HPDE6-E6E7 (cell line): ENCODE results near the gene CCDC9B.

ENCODE experiments used
- DNase-seq: peaks from one replicate; pipeline ENCODE4 v3.0.0; 2011; ENCODE audit warnings: missing footprints; ENCODE audit errors: extremely low spot score

The CCDC9B gene

DNA sequence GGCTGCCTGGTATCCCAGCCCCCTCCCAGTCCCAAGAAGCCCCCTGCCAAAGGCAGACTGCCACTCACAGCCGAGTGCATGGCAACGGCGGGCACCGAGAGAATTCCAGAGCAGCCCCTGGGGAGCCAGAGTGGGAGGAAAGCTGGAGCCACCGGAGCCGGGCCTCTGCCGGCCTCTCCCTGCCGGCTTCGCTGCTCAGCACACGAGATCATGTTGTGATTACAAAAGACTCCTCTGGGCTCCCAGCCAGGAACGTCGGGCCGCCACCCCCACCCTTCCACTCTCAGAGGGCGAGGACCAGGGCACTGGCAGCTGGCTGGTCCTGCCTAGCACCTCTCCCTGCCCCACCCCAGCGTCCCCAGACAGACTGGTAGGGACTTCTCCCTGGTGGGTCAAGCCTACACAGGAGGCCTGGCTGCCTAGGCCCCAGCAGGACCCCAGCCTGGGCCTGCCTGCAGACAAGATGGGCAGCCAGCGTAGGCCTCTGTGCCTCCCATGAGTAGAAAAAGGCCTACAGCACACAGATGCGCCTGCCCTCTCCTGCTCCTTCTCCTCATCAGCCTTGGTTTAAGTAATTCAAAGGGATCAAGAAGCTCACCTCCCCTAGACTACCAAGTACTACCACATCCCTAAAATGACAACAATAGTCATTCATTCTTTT, at the start of gene CCDC9B:
CCDC9B (minus strand) TSS at position 200 of the 661 bp plus-strand sequence; CDS start at position 80, 120 bp downstream.
- peak; percentile 84 for DNase-seq

DNA sequence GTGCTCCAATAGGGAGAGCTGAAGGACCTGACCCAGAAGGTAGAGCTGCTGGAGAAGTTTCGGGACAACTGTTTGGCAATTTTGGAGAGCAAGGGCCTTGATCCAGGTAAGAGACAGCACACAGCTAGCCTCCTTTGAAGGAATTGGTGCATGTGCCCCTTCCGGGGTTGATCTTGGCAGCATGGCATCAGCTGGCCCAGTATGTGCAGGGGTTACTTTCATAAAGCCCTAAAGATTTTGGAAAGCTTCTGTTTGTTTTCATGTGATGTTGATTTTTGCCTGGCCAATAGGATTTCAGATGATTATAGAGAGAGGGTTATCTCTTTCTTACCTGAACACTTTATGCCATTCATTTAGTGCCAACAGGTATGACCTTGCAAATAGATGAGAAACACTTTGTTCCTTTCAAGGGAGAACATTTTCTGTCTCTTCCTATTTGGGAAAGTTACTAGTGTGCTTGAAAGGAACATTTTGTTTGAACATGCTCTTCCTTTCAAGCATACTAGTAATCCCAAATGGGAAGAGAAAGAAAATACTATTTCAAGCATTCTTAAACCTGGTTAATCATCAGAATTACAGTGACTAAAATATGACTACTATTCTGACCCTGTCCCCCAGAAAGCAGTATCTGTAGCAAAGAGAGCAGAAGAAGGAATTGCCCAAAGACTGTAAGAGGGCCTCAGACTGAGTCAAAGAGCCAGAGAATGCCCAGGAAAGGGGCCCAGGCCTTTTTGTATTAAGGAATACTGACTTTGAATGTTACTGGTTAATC, 49.3 kb upstream of the CCDC9B start:
- DNase-seq = no peak

DNA sequence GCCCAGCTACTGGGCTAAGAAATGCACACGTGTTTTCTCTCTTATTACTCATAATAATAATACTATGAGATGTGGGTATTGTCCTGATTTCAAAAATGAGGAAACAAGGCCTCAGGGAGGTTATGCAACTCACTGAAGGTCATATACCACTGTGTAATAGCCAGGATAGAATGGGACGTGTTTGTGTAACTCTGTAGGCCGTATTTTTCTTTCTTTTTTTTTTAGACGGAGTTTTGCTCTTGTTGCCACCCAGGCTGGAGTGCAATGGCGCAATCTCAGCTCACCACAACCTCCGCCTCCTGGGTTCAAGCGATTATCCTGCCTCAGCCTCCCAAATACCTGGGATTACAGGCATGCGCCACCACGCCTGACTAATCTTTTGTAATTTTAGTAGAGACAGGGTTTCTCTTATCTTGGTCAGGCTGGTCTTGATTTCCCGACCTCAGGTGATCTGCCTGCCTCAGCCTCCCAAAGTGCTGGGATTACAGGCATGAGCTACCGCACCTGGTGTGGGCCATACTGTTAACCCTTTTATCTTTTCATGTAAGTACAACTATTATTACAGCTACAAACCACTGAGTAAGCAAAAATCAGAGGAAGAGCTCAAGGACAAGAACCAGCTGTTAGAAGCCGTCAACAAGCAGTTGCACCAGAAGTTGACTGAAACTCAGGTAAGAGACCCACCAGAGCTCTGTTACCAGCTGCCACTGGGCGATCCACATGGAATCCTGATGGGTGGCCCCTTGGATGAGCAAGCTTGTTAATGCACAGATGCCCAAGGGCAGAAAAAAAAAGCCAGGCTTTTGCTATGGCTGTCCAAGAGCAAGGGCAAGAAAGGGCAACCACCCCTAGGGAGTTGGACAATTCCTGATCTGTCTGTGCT, 48.4 kb upstream of the CCDC9B start:
- DNase-seq = no peak

DNA sequence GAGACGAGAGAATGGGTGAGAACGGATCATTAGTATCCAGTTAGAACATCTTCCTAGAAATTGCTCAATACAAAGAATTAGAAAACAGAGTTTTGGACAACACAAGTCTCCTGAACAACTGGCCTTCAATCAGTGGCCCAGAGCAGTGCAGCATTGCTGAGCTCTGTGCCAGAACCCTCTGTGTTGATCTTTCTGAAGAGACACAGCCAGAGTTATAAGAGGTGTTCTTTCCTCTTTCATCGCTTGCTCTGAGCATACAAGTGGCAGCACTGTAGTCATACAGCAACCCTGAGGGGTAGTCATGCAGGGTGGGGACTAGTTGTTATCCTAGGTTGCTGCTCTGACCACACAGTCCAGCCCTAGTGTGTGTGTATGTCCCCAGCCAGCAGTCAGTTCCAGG, 45.7 kb upstream of the CCDC9B start:
- DNase-seq = no peak

DNA sequence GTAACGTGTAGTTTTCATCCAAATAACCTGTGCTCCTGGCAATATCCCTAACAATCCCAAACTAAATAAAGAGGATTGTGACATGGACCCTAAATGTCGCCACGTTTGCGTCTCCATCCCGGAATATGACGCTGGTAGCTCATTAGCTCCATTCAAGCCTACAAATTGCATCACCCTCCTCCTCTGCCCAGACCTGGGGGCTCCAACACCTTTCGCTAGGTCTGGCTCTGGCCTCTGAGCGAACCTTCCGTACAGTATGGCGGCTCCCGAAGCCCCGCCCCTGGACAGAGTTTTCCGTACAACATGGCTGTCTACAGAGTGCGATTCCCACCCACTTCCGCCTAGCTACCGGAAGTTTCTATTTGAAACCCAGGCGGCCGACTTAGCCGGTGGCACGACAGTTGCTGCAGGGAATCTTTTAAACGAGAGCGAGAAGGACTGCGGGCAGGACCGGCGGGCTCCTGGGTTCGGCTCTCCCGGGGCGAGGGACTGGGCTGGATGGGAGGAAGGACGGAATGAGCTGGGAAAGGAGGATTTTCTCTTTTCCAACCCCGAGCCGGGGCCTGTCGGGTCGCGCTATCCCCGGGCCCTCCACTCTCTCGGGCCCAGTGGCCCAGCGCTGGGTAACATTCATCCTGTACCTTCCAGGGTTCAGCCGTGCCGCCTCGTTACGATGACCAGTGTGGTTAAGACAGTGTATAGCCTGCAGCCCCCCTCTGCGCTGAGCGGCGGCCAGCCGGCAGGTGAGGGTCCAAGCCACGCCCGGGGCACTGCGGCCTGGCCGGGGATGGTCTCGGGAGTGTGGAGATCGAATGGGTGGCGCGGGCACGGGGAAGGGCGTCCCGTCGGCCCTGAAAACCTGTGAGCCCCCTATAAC, 42.1 kb upstream of the CCDC9B start, which contains the start of gene KNSTRN:
KNSTRN (plus strand) TSS at position 142 of the 877 bp plus-strand sequence; CDS start at position 257, 115 bp downstream.
- peak; percentile 83 for DNase-seq

DNA sequence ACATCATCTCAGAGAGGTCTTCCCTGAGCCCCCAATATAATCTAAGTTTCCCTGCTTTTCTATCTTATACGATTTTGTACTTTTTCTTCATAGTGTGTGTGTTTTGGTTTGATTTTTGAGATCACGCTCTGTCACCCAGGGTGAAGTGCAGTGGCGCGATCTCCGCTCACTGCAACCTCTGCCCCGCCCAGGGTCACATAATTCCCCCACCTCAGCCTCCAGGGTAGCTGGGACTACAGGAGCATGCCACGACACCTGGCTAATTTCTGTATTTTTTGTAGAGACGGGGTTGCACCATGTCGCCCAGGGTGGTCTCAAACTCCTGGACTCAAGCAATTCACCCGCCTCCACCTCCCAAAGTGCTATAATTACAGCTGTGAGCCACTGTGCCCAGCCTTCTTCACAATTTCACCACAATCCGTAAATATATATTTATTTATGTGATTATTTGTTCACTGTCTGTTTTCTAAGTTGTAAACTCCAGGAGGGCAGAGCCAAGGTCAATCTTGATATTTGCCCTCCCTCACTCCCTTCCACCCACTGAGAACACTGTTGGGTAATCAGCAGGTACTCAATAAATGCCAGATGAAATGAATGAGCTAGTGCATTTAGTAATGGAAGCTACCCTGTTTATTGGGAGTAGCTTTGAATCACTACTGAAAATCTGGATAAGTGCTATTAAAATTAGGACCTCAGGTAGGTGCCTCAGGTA, 41.2 kb upstream of the CCDC9B start:
- no peak for DNase-seq

DNA sequence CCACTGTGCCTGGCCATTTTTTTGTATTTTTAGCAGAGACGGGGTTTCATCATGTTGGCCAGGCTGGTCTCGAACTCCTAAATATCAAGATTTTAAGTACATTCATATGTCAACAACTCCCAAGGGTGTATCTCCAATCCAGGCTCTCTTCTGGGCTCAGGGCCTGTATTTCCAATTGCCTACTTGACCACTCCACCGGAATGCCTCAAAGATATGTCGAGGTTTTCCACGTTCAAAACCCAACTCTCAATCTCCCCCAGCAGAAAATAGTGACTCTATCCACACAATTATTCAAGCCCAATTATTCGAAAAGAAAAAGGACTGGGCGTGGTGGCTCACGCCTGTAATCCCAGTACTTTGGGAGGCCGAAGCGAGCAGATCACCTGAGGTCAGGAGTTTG, 39.9 kb upstream of the CCDC9B start:
- no peak for DNase-seq

DNA sequence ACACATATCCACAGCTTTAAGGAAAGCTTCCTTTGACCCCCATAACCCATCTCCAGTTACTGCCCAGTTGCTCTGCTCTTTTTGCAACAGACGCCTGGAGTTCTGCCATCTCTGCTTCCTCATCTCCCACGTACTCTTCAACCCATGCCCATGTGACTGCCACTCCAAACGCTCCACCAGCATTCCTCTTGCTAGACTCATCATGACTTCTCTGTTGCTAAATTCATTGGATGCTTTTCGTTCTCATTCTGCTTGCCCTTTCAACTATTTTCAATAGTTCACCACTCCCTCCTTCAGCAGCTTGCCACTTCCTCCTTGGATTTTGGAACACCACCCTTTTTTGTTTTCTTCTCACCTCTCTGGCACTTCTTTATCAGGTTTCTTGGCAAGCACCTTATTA, 39.1 kb upstream of the CCDC9B start:
- DNase-seq = peak; percentile 86

DNA sequence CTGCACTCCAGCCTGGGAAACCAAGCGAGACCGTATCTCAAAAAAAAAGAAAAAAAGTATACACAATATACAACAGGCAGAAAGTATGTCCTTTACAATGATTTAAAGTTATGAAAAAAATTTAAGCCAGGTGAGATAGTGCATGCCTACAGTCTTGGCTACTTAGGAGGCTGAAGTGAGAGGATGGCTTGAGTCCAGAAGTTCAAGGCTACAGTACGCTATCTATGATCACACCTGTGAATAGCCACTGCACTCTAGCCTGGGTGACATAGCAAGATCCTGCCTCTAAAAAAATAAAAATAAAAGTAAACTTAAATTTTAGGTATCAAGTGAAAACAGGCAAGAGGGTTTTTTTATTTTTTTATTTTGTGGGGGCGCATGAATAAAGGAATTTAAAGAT, 38.6 kb upstream of the CCDC9B start:
- DNase-seq = no peak

DNA sequence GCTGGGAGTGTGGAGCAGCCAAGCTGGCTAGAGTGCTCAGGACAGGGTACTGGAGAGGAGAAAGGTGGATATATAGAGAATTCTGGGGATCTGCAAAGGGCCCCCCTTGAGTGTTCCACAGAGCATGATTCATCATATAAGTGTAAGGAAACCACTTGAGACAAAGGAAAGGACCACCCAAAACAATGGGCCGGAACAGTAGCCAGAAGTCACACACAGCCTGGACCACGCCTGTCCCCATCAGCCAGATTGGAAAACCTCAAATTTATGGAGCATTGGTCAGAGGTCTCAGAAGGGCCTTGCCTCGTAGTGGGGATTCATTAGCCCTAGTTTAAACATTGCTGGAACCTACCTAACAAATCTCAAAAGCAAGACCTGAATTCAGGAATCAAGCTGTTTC, 36.9 kb upstream of the CCDC9B start:
- DNase-seq = no peak

DNA sequence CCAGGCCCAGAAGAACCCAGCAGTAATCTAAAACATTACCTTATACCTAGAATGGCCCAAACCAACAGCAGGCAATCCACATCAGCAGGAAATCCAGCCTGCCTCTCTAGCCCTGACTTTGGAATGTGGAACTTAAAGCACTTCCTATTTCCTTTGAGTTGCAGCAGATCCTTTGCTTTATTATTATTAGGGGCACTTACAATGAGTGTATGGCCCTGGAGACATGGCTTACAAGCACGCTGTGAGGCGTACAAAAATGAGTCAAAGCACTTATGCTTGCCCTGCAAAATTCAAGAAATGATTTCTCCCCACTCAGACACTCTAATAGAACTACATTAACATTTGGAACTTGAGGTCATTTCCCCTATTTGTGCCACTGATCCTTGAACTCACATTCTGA, 32.2 kb upstream of the CCDC9B start:
- no peak for DNase-seq

DNA sequence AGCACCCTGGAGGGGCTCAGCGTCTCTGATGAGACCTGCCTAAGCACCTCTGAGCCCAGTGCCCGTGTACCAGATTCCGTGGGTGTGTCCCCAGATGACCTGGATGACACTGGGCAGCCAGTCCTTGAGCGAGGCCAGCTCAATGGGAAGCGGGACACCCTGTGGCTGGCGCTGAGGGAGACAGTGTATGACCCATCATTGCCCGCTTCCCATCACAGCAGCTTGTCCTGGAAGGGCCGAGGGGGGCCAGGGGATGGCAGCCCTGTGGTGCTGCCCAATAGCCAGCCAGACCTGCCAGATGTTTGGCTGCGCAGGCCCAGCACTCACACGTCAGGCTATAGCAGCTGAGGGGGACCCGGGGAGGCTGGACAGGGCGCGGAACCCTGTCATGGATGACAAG, 29.2 kb upstream of the CCDC9B start:
- DNase-seq = no peak

DNA sequence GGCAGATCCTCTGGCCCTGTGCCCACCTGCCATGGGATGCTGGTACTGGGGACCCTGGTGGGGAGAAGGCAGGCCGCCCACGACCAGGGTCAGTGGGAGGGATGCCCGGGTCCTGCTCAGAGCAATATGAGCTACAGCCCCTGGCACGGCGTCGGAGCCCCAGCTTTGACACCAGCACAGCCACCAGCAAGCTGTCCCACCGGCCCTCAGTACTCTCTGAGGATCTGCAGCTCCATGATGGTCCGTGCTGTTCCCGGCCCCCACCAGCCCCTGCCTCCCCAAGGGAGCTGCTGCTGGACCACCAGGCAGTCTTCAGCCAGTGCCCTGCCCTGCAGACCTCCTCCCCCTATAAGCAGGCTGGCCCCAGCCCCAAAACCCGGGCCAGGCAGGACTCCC, 28.7 kb upstream of the CCDC9B start:
- no peak for DNase-seq

DNA sequence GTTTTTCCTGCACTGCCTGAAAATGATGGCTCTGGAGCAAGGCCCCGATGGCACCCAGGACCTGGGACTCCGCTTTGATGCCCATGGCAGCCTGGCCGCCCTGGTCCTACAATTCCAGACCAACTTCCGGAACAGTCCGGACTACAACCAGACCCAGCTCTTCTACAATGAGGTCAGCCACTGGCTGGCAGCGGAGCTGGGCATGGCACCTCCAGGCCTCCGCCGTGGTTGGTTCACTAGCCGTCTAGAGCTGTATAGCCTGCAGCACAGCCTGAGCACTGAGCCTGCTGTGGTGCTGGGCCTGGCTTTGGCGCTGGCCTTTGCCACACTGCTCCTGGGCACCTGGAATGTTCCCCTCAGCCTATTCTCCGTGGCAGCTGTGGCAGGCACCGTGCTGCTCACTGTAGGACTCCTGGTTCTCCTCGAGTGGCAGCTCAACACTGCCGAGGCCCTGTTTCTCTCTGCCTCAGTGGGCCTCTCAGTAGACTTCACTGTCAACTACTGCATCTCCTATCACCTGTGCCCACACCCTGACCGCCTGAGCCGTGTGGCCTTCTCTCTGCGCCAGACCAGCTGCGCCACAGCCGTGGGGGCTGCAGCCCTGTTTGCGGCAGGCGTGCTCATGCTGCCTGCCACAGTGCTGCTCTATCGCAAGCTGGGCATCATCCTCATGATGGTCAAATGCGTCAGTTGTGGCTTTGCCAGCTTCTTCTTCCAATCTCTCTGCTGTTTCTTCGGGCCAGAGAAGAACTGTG, 28.2 kb upstream of the CCDC9B start:
- no peak for DNase-seq

DNA sequence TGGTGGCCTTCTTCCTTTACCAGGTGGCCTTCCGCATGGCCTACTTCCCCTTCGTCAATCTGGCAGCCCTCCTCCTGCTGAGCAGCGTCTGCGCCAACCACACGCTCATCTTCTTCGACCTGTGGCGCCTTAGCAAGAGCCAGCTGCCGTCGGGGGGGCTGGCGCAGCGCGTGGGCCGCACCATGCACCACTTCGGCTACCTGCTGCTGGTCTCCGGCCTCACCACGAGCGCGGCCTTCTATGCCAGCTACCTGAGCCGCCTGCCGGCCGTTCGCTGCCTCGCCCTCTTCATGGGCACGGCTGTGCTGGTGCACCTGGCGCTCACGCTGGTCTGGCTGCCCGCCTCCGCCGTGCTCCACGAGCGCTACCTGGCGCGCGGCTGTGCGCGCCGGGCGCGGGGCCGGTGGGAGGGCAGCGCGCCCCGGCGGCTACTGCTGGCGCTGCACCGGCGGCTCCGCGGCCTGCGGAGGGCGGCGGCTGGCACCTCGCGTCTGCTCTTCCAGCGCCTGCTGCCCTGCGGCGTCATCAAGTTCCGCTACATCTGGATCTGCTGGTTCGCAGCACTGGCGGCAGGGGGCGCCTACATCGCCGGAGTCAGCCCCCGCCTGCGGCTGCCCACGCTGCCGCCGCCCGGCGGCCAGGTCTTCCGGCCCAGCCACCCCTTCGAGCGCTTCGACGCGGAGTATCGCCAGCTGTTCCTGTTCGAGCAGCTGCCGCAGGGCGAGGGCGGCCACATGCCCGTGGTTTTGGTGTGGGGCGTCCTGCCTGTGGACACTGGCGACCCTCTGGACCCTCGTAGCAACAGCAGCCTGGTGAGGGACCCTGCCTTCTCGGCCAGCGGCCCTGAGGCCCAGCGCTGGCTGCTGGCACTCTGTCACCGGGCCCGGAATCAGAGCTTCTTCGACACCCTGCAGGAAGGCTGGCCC, 27.2 kb upstream of the CCDC9B start:
- peak; percentile 83 for DNase-seq

DNA sequence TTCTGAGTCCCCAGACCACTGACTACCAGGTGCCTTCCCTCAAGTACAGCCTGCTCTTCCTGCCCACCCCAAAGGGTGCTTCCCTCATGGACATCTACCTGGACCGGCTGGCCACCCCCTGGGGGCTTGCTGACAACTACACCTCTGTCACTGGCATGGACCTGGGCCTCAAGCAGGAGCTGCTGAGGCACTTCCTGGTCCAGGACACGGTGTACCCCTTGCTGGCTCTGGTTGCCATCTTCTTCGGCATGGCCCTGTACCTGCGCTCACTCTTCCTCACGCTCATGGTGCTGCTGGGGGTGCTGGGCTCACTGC, 26.6 kb upstream of the CCDC9B start:
- DNase-seq = no peak

DNA sequence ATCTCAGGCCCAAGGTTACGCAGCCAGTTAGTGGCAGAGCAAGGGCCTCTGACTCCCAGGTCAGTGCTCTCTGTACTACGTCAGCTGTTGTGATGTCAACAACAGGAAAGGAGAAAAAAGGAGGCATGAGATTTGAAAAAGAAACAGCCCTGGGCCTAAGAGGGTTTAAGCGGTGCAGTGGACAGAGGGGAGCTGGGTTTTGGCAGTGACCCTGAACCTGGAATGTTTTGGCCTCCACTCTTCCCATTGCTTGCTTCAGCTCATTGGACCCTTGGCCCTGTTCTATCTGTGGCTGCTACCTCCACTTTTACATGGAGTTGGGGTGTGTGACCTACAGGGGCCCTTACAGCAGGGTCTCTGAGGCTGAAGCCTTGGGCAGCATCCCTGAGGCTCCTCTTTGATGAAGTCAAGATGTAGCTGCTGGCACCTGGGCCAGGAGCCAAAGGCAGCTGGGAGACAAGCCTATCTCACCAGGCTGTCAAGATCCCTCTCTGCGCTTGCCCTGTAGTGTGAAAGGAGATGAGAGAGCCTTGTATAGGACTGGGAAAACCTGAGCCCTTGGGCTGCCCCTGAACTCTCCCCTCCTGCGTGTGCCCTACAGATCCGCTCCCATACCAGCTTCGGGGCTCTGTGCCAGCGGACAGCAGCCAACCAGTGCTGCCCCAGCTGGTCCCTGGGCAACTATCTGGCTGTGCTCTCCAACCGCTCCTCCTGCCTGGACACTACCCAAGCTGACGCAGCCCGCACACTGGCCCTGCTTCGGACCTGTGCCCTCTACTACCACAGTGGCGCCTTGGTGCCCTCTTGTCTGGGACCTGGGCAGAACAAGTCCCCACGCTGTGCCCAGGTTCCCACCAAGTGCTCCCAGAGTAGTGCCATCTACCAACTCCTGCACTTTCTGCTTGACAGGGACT, 26.0 kb upstream of the CCDC9B start:
- no peak for DNase-seq
